ENCODE measurements around the gene PRKCZ.

- no peak for TF ChIP-seq CTCF (IDR thresholded peaks at IDR 0.05)
- no peak for TF ChIP-seq POLR2A (IDR thresholded peaks at IDR 0.05)
Observed at GRCh38 chr1:2215909-2216766, 165.9 kb downstream of the PRKCZ start.

Measured in uterus (tissue), 2 donors.